Heart left ventricle (tissue), 16 donors: ENCODE results near the gene MTG1. TPM values are rescaled to one million over a fixed set of nuclear protein-coding genes. Genes with fewer than 3 reads are reported as not detected.
"Not testable (repeated sequence)": the region's sequence is repeated elsewhere in the genome, so short reads cannot be mapped to it uniquely, and the experiment has no call there.

ENCODE experiments used
- ATAC-seq, 4 donors: fragments of 200-7000 bp; cut with Tn5 transposase; one replicate each; pipeline ENCODE4 v1.9.1; 2020 to 2022; ENCODE audit warnings: moderate library complexity in 4 of 4, mild to moderate bottlenecking in 3 of 4, moderate number of reproducible peaks in 1 of 4
- DNase-seq, 5 donors: peaks; one replicate each; pipeline ENCODE4 v3.0.0-alpha.2; 2020
- H3K27ac ChIP-seq, 12 donors: fragments of 200-600 bp; sonication (generic) in 4 of 12; one replicate each; pipeline versions ENCODE4 v1.5.0 to v1.8.0; 2016 to 2022; ENCODE audit warnings: mild to moderate bottlenecking in 2 of 12
- H3K27me3 ChIP-seq, 9 donors: fragments of 200-600 bp; sonication (generic) in 2 of 9; one replicate each; pipeline versions ENCODE4 v1.5.1 to v1.8.0; 2016 to 2022; ENCODE audit warnings: mild to moderate bottlenecking in 3 of 9
- H3K36me3 ChIP-seq, 9 donors: fragments of 200-600 bp; sonication (generic) in 2 of 9; one replicate each; pipeline versions ENCODE4 v1.5.0 to v1.8.0; 2018 to 2022; ENCODE audit warnings: mild to moderate bottlenecking in 2 of 9
- H3K4me1 ChIP-seq, 12 donors: fragments of 200-600 bp; sonication (generic) in 4 of 12; one replicate each; pipeline versions ENCODE4 v1.5.0 to v1.8.0; 2016 to 2022; ENCODE audit warnings: mild to moderate bottlenecking in 3 of 12
- H3K4me3 ChIP-seq, 12 donors: fragments of 200-600 bp; sonication (generic) in 4 of 12; one replicate each; pipeline versions ENCODE4 v1.5.0 to v1.8.0; 2017 to 2022; ENCODE audit warnings: mild to moderate bottlenecking in 9 of 12, moderate library complexity in 4 of 12
- H3K9me3 ChIP-seq, 12 donors: fragments of 200-600 bp; sonication (generic) in 4 of 12; one replicate each; pipeline versions ENCODE4 v1.5.0 to v1.8.0; 2016 to 2022; ENCODE audit warnings: mild to moderate bottlenecking in 1 of 12
- CTCF ChIP-seq, 12 donors: fragments of 200-600 bp; sonication (generic) in 4 of 12; IDR thresholded peaks; one replicate each; pipeline versions ENCODE4 v1.5.0 to v1.8.0; 2018 to 2022; ENCODE audit warnings: antibody characterized with exemption in 12 of 12, mild to moderate bottlenecking in 5 of 12
- POLR2A ChIP-seq, 2 donors: fragments of 450-650 bp; IDR thresholded peaks; one replicate each; pipeline ENCODE4 v1.6.1; 2017; ENCODE audit warnings: antibody characterized with exemption in 2 of 2, mild to moderate bottlenecking in 2 of 2, moderate library complexity in 2 of 2
- WGBS, 4 donors: extraction: QIAGEN DNeasy Blood & Tissue Kit in 2 of 4; methylation state at CpG; one replicate each; pipeline versions ENCODE4 v1.1.5 to v1.1.7; 2013 to 2018; 5-methylcytosine and 5-hydroxymethylcytosine counted together
- intact Hi-C, 10 donors: fragments of 100-400 bp; cut with DNase I; formaldehyde crosslinking; loops; one replicate each; pipeline versions ENCODE4 v1.11.1 to v1.14.2; 2022
- polyA plus RNA-seq, 2 donors: library from polyadenylated mRNA; stranded (reverse); fragments of 200-250 nt; gene quantifications; one replicate each; pipeline ENCODE4 v1.2.3, GENCODE V29; 2013
- total RNA-seq, 9 donors: library from RNA; depleted of rRNA in 2 of 9; stranded (reverse); fragments of >200 nt in 2 of 9; fragmentation: NEBNext Ultra II Directional in 3 of 9; extraction: Animal tissue kit (Norgen Biotek cat#: 25700) in 3 of 9; gene quantifications; one replicate each; pipeline versions ENCODE4 v1.1.0 to v1.2.4, GENCODE V29; 2016 to 2023
- donor health status: ischemic (EF 13 %, LVEDD 7.1; RV severe dilation, severe dysfunction).
- donor health status: healthy with polysubstance abuse.
- donor health status: DM: no; HTN: yes; CAD: no.
- donor health status: DM: no; HTN: no; CAD: no.
- donor health status: ischemic (EF 25% LVEDD 6.9; RV normal size, moderate dysfunction).
- donor health status: ischemic (EF 25% LVEDD 5.7; RV mildly dilated, moderate dysfunction).
- donor health status: healthy.
- donor health status: DM: yes; HTN: yes; CAD: no.
- donor health status: ischemic (EF 35%, LVEDD 5.7; RV mildly dilated, moderate dysfunction).
- donor health status: nonischemic (EF 11% LVEDD 7.7; RV severe dilation, severe dysfunction).
- donor health status: DM: yes; HTN: yes; CAD: no.
- donor health status: PGD.
- donor health status: ischemic (EF 29% LVEDD 5.4; RV normal size, mild dysfunction).
- donor health status: nonischemic (EF 23%, LVEDD 6.1; RV moderate dilation, normal function).

The MTG1 gene
- total and polyA plus RNA-seq, 11 donors = 11.6 to 34.2 (median 22.6) TPM

- ATAC-seq (no peak), DNase-seq (peak in 1 of 5 donors; percentile 3)
- TF ChIP-seq CTCF (IDR thresholded peaks at IDR 0.05) (no peak), POLR2A (IDR thresholded peaks at IDR 0.05) (no peak)
- Histone ChIP-seq H3K36me3 (peaks cover 0 to 10% (median 3%) of the 10 kb centered on the region in 9 donors), H3K27ac (no peak overlapping the region), H3K9me3 (no peaks in the 10 kb centered on the region), H3K27me3 (no peaks in the 10 kb centered on the region), H3K4me3 (no peak overlapping the region), H3K4me1 (peaks cover 0 to 27% (median 0%) of the 10 kb centered on the region in 12 donors)
- intact Hi-C loops = no loop called here
- WGBS, 4 donors = 86 to 99% (median 94%) methylated on average over 2 of the region's 2 CpGs
Observed at GRCh38 chr10:133385214-133385613, 8.7 kb upstream of the MTG1 start.

DNA sequence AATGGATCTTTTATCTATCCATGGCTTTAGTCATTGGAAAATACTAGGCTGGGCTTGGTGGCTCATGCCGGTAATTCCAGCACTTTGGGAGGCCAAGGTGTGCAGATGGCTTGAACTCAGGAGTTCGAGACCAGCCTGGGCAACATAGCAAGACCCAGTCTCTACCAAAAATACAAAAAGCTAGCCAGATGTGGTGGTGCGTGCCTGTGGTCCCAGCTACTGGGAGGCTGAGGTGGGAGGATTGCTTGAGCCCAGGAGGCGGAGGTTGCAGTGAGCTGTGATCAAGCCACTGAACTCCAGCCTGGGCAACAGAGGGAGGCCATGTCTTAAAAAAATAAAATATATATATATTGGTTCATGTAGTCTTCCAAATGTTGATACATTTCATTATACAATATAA, 7.0 kb upstream of the MTG1 start:
- H3K27me3 ChIP-seq, DNase-seq, intact Hi-C loops, H3K27ac ChIP-seq, H3K36me3 ChIP-seq, ATAC-seq, H3K4me3 ChIP-seq, H3K9me3 ChIP-seq: not testable (repeated sequence)
- 94 to 97% (median 96%) methylated on average over 4 of the region's 4 CpGs for WGBS, 4 donors
- H3K4me1 ChIP-seq = peaks cover 0 to 30% (median 0%) of the 10 kb centered on the region in 12 donors

DNA sequence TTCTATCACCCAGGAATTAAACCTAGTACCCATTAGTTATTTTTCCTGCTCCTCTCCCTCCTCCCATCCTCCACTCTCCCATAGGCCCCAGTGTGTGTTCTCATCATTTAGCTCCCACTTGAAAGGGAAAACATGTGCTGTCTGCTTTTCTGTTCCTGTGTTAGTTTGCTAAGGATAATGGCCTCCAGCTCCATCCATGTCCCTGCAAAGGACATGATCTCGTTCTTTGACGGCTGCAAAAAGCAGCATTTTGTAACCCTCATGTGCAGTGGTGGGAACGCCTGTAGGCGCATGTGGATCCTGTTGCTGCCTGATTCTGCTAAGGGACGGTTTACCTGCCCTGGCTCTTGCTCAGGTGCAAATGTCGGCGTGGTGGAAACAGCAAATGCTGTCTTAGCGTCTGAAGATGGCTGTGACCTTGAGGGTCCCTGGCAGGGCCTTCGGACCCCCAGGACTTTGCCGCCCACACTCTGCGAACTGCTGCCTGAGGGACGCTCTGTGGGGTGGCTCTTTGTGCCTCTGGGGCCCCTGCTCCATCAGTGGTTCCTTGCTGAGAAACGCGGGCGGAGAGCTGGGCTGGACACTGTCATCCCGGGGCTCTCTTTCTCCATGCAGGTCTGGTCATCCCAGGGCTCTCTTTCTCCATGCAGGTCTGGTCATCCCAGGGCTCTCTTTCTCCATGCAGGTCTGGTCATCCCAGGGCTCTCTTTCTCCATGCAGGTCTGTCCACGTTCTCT, 5.6 kb upstream of the MTG1 start:
- 83 to 90% (median 88%) methylated on average over 5 to 17 of the region's 17 CpGs for WGBS, 4 donors
- ATAC-seq = no peak
- TF ChIP-seq CTCF (IDR thresholded peaks at IDR 0.05) = no peak
- TF ChIP-seq POLR2A (IDR thresholded peaks at IDR 0.05) = no peak
- intact Hi-C loops = no loop called here
- peak overlapping the region in 1 of 12 donors; percentile 50 for H3K4me3 ChIP-seq
- peak overlapping the region in 2 of 12 donors; percentile 51 to 90 for H3K27ac ChIP-seq
- peak in 1 of 5 donors; percentile 12 for DNase-seq
- H3K27me3 ChIP-seq = no peaks in the 10 kb centered on the region
- no peaks in the 10 kb centered on the region for H3K9me3 ChIP-seq
- peaks cover 0 to 34% (median under 1%) of the 10 kb centered on the region in 12 donors for H3K4me1 ChIP-seq
- H3K36me3 ChIP-seq = peaks cover 0 to 10% (median 3%) of the 10 kb centered on the region in 9 donors

DNA sequence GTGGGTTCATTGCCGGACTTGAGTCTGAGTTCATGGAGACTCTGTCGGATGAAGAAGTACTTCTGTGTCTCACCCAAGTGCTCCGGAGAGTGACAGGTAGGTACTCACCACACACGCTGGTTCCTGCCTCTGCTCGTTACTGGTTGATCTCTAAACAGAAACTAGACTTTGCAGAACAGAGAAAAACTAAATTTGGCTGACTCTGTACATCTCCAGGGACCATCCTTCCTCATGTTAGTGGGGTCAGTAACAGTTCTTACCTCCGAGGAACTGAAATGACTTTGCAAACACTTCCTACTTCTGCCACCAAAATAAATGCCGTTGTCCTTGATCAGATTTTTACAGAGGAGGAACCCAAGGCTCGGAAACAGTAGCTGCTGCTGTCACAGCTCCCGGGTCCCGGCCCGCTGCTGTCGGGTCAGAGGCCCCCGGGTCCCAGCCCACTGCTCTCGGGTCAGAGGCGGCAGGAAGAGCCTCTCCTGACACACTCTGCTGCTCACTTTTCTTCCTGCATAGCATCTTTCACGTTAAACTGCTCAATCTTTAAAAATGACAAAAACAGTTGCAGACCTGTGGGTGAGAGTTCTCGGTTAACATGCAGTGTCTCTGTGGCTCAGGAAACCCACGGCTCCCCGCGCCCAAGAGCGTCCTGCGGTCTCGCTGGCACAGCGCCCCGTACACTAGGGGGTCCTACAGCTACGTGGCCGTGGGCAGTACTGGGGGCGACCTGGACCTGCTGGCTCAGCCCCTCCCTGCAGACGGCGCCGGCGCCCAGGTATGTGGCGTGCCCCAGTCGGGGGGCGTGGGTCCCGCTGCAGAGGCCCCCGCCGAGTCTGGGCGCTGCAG, 4.8 kb upstream of the MTG1 start:
- Histone ChIP-seq H3K9me3 (no peaks in the 10 kb centered on the region), H3K27ac (peak overlapping the region in 10 of 12 donors; percentile 29 to 90 (median 54)), H3K4me3 (peak overlapping the region in 5 of 12 donors; percentile 4 to 50 (median 18)), H3K36me3 (peaks cover 0 to 3% (median under 1%) of the 10 kb centered on the region in 9 donors), H3K27me3 (no peaks in the 10 kb centered on the region), H3K4me1 (peaks cover 0 to 37% (median 1%) of the 10 kb centered on the region in 12 donors)
- intact Hi-C loops = no loop called here
- ATAC-seq (no peak), DNase-seq (peak in 1 of 5 donors; percentile 18)
- 69 to 74% (median 71%) methylated on average over 35 to 39 of the region's 39 CpGs for WGBS, 4 donors
- no peak for TF ChIP-seq CTCF (IDR thresholded peaks at IDR 0.05)
- TF ChIP-seq POLR2A (IDR thresholded peaks at IDR 0.05) = no peak
